Tibial artery (tissue), 4 donors: ENCODE measurements around the gene GRAP2.
"Not testable (repeated sequence)": the region's sequence is repeated elsewhere in the genome, so short reads cannot be mapped to it uniquely, and the experiment has no call there.

Source experiments
- DNase-seq, 2 donors: peaks; one replicate each; pipeline ENCODE4 v3.0.0-alpha.2; 2019
- H3K27ac ChIP-seq, 2 donors: fragments of 200-600 bp; sonication (generic) in 1 of 2; 1 replicate in 1 of 2; 2 replicates in 1 of 2; pipeline ENCODE4 v1.5.1; 2018 to 2019; ENCODE audit warnings: mild to moderate bottlenecking in 1 of 2
- H3K27me3 ChIP-seq, 2 donors: fragments of 200-600 bp; sonication (generic) in 1 of 2; one replicate each; pipeline versions ENCODE4 v1.5.1 to v1.6.0; 2016 to 2019
- H3K36me3 ChIP-seq, 3 donors: fragments of 200-600 bp; sonication (generic) in 2 of 3; one replicate each; pipeline ENCODE4 v1.5.1; 2016 to 2019; ENCODE audit warnings: mild to moderate bottlenecking in 2 of 3
- H3K4me1 ChIP-seq, 4 donors: fragments of 200-600 bp; sonication (generic) in 2 of 4; 1 replicate in 3 of 4; 2 replicates in 1 of 4; pipeline ENCODE4 v1.5.1; 2016 to 2019
- H3K4me3 ChIP-seq, 2 donors: fragments of 200-600 bp; sonication (generic) in 1 of 2; 1 replicate in 1 of 2; 2 replicates in 1 of 2; pipeline ENCODE4 v1.5.1; 2018 to 2019; ENCODE audit warnings: mild to moderate bottlenecking in 2 of 2
- H3K9me3 ChIP-seq, 3 donors: fragments of 200-600 bp; sonication (generic) in 1 of 3; one replicate each; pipeline ENCODE4 v1.5.1; 2016 to 2019
- CTCF ChIP-seq, 2 experiments: fragments of 200-600 bp in 1 of 2; fragments of 450-650 bp in 1 of 2; IDR thresholded peaks; one replicate each; pipeline ENCODE4 v1.5.1; 2017 to 2019; ENCODE audit warnings: antibody characterized with exemption in 2 of 2, mild to moderate bottlenecking in 1 of 2, moderate library complexity in 1 of 2
- intact Hi-C: fragments of 100-400 bp; cut with DNase I; formaldehyde crosslinking; loops from one replicate; pipeline ENCODE4 v1.15.0; 2023; ENCODE audit warnings: low total_unique reads

GRAP2 gene

GRCh38 chr22:39877079-39877845 is 23.6 kb upstream of the GRAP2 start:
- intact Hi-C loops, result no loop called here
- Histone ChIP-seq H3K27ac (no peak overlapping the region), H3K9me3 (no peaks in the 10 kb centered on the region)

GRCh38 chr22:39880722-39881121 is 20.2 kb upstream of the GRAP2 start:
- intact Hi-C loops, result no loop called here
- H3K4me3 ChIP-seq, result no peak overlapping the region
- no peak for TF ChIP-seq CTCF (IDR thresholded peaks at IDR 0.05)
- no peaks in the 10 kb centered on the region for H3K9me3 ChIP-seq
- no peaks in the 10 kb centered on the region for H3K36me3 ChIP-seq
- H3K27ac ChIP-seq, result no peak overlapping the region
- peaks cover 0 to 9% of the 10 kb centered on the region in 2 donors for H3K27me3 ChIP-seq
- no peaks in the 10 kb centered on the region for H3K4me1 ChIP-seq
- no peak for DNase-seq

More at GRCh38 chr22:39877079-39877845, 23.6 kb upstream of the GRAP2 start:
- Histone ChIP-seq H3K27me3 (peaks cover 0 to 9% of the 10 kb centered on the region in 2 donors), H3K4me1 (no peaks in the 10 kb centered on the region), H3K4me3 (no peak overlapping the region), H3K36me3 (no peaks in the 10 kb centered on the region)
- no peak for DNase-seq
- no peak for TF ChIP-seq CTCF (IDR thresholded peaks at IDR 0.05)

- intact Hi-C loops, result no loop called here
- H3K9me3 ChIP-seq, result no peaks in the 10 kb centered on the region
- DNase-seq, result no peak
- no peaks in the 10 kb centered on the region for H3K36me3 ChIP-seq
- no peak overlapping the region for H3K27ac ChIP-seq
- no peaks in the 10 kb centered on the region for H3K4me1 ChIP-seq
- TF ChIP-seq CTCF (IDR thresholded peaks at IDR 0.05), result no peak
- no peak overlapping the region for H3K4me3 ChIP-seq
- peaks cover 0 to 6% of the 10 kb centered on the region in 2 donors for H3K27me3 ChIP-seq
These were observed 17.8 kb upstream of the GRAP2 start for GRCh38 chr22:39883057-39883456.

GRCh38 chr22:39889924-39890323 is 11.0 kb upstream of the GRAP2 start:
- DNase-seq, H3K4me3 ChIP-seq, H3K27ac ChIP-seq, intact Hi-C loops, H3K4me1 ChIP-seq, H3K9me3 ChIP-seq, H3K36me3 ChIP-seq, H3K27me3 ChIP-seq: not testable (repeated sequence)

GRCh38 chr22:39893526-39893925 is 7.4 kb upstream of the GRAP2 start, which contains the start of gene ENTHD1:
ENTHD1 (minus strand) TSS chr22:39893760; CDS start chr22:39887748, 6,012 bp downstream.
- no peaks in the 10 kb centered on the region for H3K36me3 ChIP-seq
- H3K27me3 ChIP-seq, result peaks cover 0 to 6% of the 10 kb centered on the region in 2 donors
- no peaks in the 10 kb centered on the region for H3K9me3 ChIP-seq
- H3K4me1 ChIP-seq, result peaks cover 0 to 3% (median 0%) of the 10 kb centered on the region in 4 donors
- H3K4me3 ChIP-seq, result no peak within 1 kb of the TSS
- intact Hi-C loops, result no loop called here
- no peak for TF ChIP-seq CTCF (IDR thresholded peaks at IDR 0.05)
- H3K27ac ChIP-seq, result no peak within 1 kb of the TSS
- DNase-seq, result no peak

GRCh38 chr22:39894554-39895092 is 6.3 kb upstream of the GRAP2 start:
- Histone ChIP-seq H3K27ac (no peak overlapping the region), H3K9me3 (no peaks in the 10 kb centered on the region), H3K4me1 (peaks cover 0 to 14% (median 3%) of the 10 kb centered on the region in 4 donors), H3K36me3 (no peaks in the 10 kb centered on the region), H3K27me3 (no peaks in the 10 kb centered on the region), H3K4me3 (no peak overlapping the region)
- DNase-seq, result no peak
- no peak for TF ChIP-seq CTCF (IDR thresholded peaks at IDR 0.05)
- intact Hi-C loops, result no loop called here
